Sigmoid colon (tissue), 7 donors: ENCODE data around the gene CCNL1. TPM values are rescaled to one million over a fixed set of nuclear protein-coding genes. Genes with fewer than 3 reads are reported as not detected.

ENCODE experiments used
- DNase-seq: peaks from one replicate; pipeline ENCODE4 v3.0.0-alpha.2; 2019
- H3K27ac ChIP-seq, 4 donors: fragments of 200-600 bp; sonication (generic); one replicate each; pipeline ENCODE4 v1.5.1; 2016 to 2019; ENCODE audit warnings: mild to moderate bottlenecking in 1 of 4
- H3K27me3 ChIP-seq, 3 donors: fragments of 200-600 bp; sonication (generic); one replicate each; pipeline ENCODE4 v1.5.1; 2019; ENCODE audit warnings: mild to moderate bottlenecking in 1 of 3
- H3K36me3 ChIP-seq, 4 donors: fragments of 200-600 bp; sonication (generic); one replicate each; pipeline ENCODE4 v1.5.1; 2016 to 2019
- H3K4me1 ChIP-seq, 4 donors: fragments of 200-600 bp; sonication (generic); one replicate each; pipeline ENCODE4 v1.5.1; 2017 to 2019
- H3K4me3 ChIP-seq, 4 donors: fragments of 200-600 bp; sonication (generic); one replicate each; pipeline ENCODE4 v1.5.1; 2017 to 2019; ENCODE audit warnings: mild to moderate bottlenecking in 2 of 4, moderate library complexity in 1 of 4
- H3K9me3 ChIP-seq, 4 donors: fragments of 200-600 bp in 3 of 4; sonication (generic) in 3 of 4; one replicate each; pipeline versions ENCODE4 v1.5.1 to v1.6.1; 2013 to 2019
- EP300 ChIP-seq, 4 donors: sonication (generic); formaldehyde crosslinking; IDR thresholded peaks; one replicate each; pipeline ENCODE4 v1.6.1; 2017; ENCODE audit warnings: antibody characterized with exemption in 4 of 4
- POLR2A ChIP-seq, 2 donors: fragments of 450-650 bp; IDR thresholded peaks; one replicate each; pipeline ENCODE4 v1.6.1; 2016; ENCODE audit warnings: antibody characterized with exemption in 2 of 2, mild to moderate bottlenecking in 2 of 2, moderate library complexity in 2 of 2
- POLR2AphosphoS5 ChIP-seq, 4 donors: sonication (generic); formaldehyde crosslinking; IDR thresholded peaks; one replicate each; pipeline ENCODE4 v1.6.1; 2017; ENCODE audit warnings: antibody characterized with exemption in 4 of 4
- WGBS, 2 donors: extraction: QIAGEN DNeasy Blood & Tissue Kit; methylation state at CpG; one replicate each; pipeline ENCODE4 v1.1.7; 2013; 5-methylcytosine and 5-hydroxymethylcytosine counted together
- intact Hi-C: fragments of 100-400 bp; cut with DNase I; formaldehyde crosslinking; loops from one replicate; pipeline ENCODE4 v1.15.1; 2023
- polyA plus RNA-seq, 3 donors: library from polyadenylated mRNA; stranded (reverse); fragments of 200-250 nt; gene quantifications; one replicate each; pipeline ENCODE4 v1.2.3, GENCODE V29; 2013
- total RNA-seq, 4 donors: library from RNA; depleted of rRNA; stranded (reverse); fragments of >200 nt; gene quantifications; one replicate each; pipeline ENCODE4 v1.1.0, GENCODE V29; 2016
- TF ChIP-seq, protein P1 (sequence below), 4 experiments: fragments of 450-650 bp in 3 of 4; fragments of 200-600 bp in 1 of 4; IDR thresholded peaks; one replicate each; pipeline ENCODE4 v1.5.1; 2016 to 2019; ENCODE audit warnings: antibody characterized with exemption in 4 of 4, mild to moderate bottlenecking in 3 of 4, moderate library complexity in 2 of 4
- donor health status: healthy with polysubstance abuse.
- donor health status: Bipolar disorder and iron deficiency.
- donor health status: healthy.

Gene CCNL1
- total and polyA plus RNA-seq, 7 donors = 25.2 to 403 (median 110) TPM

- H3K4me3 ChIP-seq = no peak overlapping the region
- no peak for DNase-seq
- H3K27me3 ChIP-seq = no peaks in the 10 kb centered on the region
- H3K36me3 ChIP-seq = no peaks in the 10 kb centered on the region
- peak overlapping the region; percentile 61 to 80 (median 76) for H3K27ac ChIP-seq
- no peaks in the 10 kb centered on the region for H3K9me3 ChIP-seq
- H3K4me1 ChIP-seq = peaks cover 0 to 43% (median 33%) of the 10 kb centered on the region in 4 donors
- TF ChIP-seq POLR2A (IDR thresholded peaks at IDR 0.05) (no peak), EP300 (IDR thresholded peaks at IDR 0.05) (no peak), POLR2AphosphoS5 (IDR thresholded peaks at IDR 0.05) (no peak)
- TF ChIP-seq, protein P1, sequence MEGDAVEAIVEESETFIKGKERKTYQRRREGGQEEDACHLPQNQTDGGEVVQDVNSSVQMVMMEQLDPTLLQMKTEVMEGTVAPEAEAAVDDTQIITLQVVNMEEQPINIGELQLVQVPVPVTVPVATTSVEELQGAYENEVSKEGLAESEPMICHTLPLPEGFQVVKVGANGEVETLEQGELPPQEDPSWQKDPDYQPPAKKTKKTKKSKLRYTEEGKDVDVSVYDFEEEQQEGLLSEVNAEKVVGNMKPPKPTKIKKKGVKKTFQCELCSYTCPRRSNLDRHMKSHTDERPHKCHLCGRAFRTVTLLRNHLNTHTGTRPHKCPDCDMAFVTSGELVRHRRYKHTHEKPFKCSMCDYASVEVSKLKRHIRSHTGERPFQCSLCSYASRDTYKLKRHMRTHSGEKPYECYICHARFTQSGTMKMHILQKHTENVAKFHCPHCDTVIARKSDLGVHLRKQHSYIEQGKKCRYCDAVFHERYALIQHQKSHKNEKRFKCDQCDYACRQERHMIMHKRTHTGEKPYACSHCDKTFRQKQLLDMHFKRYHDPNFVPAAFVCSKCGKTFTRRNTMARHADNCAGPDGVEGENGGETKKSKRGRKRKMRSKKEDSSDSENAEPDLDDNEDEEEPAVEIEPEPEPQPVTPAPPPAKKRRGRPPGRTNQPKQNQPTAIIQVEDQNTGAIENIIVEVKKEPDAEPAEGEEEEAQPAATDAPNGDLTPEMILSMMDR (IDR thresholded peaks at IDR 0.05) = no peak
- intact Hi-C loops = loop anchor here (2.0 kb wide), 1 partner anchor 43 kb away; no protein-coding TSS in a partner anchor
- 12 to 48% methylated on average over 20 of the region's 20 CpGs for WGBS, 2 donors
These were observed 30.0 kb downstream of the CCNL1 start for GRCh38 chr3:157129803-157130466.

DNA sequence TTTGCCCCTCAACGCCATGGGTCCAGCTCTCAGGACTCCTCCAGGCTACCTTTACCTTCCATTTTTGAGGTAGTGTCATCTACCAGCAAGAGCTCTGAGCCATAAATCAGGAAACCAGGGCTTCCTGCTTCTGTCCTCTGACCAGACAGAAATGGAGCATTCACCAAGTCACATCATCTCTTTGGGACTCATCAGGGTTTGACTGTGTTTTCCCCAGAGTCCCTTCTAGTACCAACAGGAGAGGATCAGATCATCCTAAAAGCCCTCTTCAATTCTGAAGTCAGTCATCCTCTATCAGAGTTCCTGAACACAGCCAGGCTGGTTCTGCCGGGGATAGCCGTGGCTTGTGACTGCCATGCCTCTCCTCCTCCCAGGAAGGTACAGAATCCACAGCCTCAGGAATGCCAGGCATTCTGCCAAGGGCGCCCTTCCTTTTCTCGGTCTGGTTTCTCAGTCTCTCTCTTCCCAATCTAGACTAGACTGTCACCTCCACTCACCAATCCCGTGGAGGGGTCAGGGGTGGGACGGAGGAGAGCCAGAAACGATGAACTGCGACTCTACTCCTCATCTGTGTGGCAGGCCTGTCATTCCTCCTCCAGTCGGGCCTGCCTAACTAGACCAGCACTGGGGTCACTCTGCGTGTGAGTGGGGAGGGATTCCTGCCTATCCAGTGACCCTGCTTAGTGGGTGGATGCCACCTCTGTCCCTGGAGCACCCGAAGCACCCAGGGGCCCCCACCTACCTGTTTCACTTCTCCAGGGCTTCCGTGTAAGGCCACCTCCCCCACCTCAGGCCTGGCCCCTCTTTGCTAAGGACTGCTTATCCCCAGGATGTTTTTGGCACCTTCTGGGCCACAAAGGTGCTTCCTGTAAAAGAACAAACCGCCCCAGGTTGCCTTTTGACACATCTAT, 30.9 kb downstream of the CCNL1 start:
- no peak overlapping the region for H3K4me3 ChIP-seq
- no peaks in the 10 kb centered on the region for H3K36me3 ChIP-seq
- H3K27me3 ChIP-seq = no peaks in the 10 kb centered on the region
- DNase-seq = no peak
- H3K4me1 ChIP-seq = peaks cover 0 to 34% (median 30%) of the 10 kb centered on the region in 4 donors
- intact Hi-C loops = no loop called here
- TF ChIP-seq, protein P1 (IDR thresholded peaks at IDR 0.05) = no peak
- TF ChIP-seq EP300 (IDR thresholded peaks at IDR 0.05) (no peak), POLR2AphosphoS5 (IDR thresholded peaks at IDR 0.05) (no peak), POLR2A (IDR thresholded peaks at IDR 0.05) (no peak)
- H3K9me3 ChIP-seq = no peaks in the 10 kb centered on the region
- peak overlapping the region; percentile 61 to 80 (median 76) for H3K27ac ChIP-seq
- 23 to 65% methylated on average over 14 of the region's 14 CpGs for WGBS, 2 donors

DNA sequence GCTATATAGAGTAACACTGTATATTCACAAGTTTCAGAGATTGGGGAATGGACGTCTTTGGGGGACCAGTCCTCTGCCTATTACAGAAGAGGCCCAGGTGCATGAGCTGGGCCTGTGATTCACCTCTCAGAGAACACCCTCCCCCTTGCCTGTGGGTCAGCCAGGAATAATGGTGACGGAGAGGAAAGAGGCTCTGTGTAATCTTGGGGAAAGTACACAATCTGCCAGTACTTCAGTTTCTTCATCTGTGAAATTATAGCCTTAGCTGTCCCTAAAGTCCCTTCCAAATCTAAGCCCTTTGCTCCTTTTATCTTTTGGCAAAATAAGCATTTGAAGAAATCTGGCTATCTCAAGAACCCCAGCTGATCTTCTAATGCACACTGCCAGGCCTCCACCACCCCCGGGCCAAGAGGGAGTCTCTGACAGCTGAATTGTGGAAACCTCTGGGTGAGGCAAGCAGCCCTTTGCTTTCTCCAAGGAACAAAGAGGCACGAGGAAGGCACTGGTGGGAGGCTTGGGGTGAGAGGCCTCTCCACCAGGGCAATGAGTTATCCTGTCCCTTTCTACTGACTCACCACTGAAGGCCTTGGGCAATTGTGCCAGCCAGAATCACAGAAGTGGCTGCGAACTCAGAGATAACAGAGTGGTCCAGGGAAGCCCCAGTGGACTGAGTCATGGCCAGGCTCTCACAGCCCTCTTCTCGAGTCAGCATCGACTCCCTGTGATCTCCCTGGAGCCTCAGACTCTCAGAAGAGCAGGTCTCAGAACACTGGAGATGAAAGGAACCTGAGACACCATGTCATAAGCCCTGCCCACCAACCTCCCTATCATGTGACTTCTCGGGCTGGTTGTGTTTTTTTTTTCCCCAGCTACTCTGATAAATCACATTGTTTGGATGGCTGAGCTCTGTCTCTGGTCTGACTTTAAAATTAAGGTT, 31.8 kb downstream of the CCNL1 start:
- no peaks in the 10 kb centered on the region for H3K27me3 ChIP-seq
- peak overlapping the region; percentile 61 to 80 (median 76) for H3K27ac ChIP-seq
- TF ChIP-seq, protein P1 (IDR thresholded peaks at IDR 0.05) = no peak
- peak in 2 of 4 donors; percentile 23 to 26 for TF ChIP-seq POLR2AphosphoS5 (IDR thresholded peaks at IDR 0.05)
- intact Hi-C loops = no loop called here
- H3K36me3 ChIP-seq = no peaks in the 10 kb centered on the region
- H3K4me3 ChIP-seq = no peak overlapping the region
- peak; percentile 69 for DNase-seq
- H3K9me3 ChIP-seq = no peaks in the 10 kb centered on the region
- 54 to 57% methylated on average over 8 of the region's 8 CpGs for whole genome bisulfite sequencing, 2 donors
- H3K4me1 ChIP-seq = peaks cover 0 to 33% (median 30%) of the 10 kb centered on the region in 4 donors

GRCh38 chr3:157127268-157127667, 32.7 kb downstream of the CCNL1 start:
- no peak for DNase-seq
- H3K27ac ChIP-seq = peak overlapping the region in 3 of 4 donors; percentile 37 to 76 (median 75)
- no peaks in the 10 kb centered on the region for H3K36me3 ChIP-seq
- peaks cover 0 to 34% (median 30%) of the 10 kb centered on the region in 4 donors for H3K4me1 ChIP-seq
- WGBS, 2 donors = 91 to 94% methylated on average over 5 of the region's 5 CpGs
- no peak for TF ChIP-seq EP300 (IDR thresholded peaks at IDR 0.05)
- TF ChIP-seq, protein P1 (IDR thresholded peaks at IDR 0.05) = no peak
- TF ChIP-seq POLR2A (IDR thresholded peaks at IDR 0.05) = no peak
- TF ChIP-seq POLR2AphosphoS5 (IDR thresholded peaks at IDR 0.05) = no peak
- no peak overlapping the region for H3K4me3 ChIP-seq
- intact Hi-C loops = no loop called here
- H3K9me3 ChIP-seq = no peaks in the 10 kb centered on the region
- H3K27me3 ChIP-seq = no peaks in the 10 kb centered on the region
